ENCODE data around the gene ZNF8. TPM values are rescaled to one million over a fixed set of nuclear protein-coding genes. Genes with fewer than 3 reads are reported as not detected.
A peak's percentile ranks its signal among the peaks of the same experiment; 100 is the strongest.
"Not testable (repeated sequence)": the region's sequence is repeated elsewhere in the genome, so short reads cannot be mapped to it uniquely, and the experiment has no call there.

The ZNF8 gene
- total RNA-seq, 1 donor from 2014 or later, result 17.2 TPM

DNA sequence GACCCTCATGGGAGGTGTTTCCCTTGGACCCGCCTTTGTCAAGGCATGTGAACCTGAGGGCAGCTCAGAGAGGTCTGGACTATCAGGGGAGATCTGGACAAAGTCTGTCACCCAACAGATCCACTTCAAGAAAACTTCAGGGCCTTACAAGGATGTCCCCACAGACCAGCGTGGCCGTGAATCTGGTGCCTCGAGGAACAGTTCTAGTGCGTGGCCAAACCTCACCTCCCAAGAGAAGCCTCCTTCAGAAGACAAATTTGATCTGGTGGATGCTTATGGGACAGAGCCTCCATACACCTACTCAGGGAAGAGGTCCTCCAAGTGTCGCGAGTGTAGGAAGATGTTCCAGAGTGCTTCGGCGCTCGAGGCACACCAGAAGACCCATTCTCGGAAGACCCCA, 59.6 kb downstream of the ZNF8 start:
- DNase-seq, result no peak

- DNase-seq, result no peak
These were observed 60.2 kb downstream of the ZNF8 start for GRCh38 chr19:58338825-58339558.

GRCh38 chr19:58345558-58345957, 66.8 kb downstream of the ZNF8 start:
- no peak for DNase-seq

GRCh38 chr19:58346961-58347929, 68.5 kb downstream of the ZNF8 start:
- DNase-seq, result peak; percentile 80

DNA sequence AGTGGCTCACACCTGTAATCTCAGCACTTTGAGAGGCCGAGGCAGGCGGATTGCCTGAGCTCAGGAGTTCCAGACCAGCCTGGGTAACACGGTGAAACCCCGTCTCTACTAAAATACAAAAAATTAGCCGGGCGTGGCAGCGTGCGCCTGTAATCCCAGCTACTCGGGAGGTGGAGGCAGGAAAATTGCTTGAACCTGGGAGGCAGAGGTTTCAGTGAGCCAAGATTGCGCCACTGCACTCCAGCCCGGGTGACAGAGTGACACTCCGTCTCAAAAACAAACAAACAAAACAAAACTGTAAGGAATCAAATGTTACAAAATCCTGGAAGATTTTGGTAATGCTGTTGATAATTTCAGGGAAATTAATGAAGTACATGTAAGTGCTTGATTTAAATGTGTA, 69.3 kb downstream of the ZNF8 start:
- DNase-seq, result not testable (repeated sequence)

- no peak for DNase-seq
These were observed 70.8 kb downstream of the ZNF8 start for GRCh38 chr19:58349590-58349989.

DNA sequence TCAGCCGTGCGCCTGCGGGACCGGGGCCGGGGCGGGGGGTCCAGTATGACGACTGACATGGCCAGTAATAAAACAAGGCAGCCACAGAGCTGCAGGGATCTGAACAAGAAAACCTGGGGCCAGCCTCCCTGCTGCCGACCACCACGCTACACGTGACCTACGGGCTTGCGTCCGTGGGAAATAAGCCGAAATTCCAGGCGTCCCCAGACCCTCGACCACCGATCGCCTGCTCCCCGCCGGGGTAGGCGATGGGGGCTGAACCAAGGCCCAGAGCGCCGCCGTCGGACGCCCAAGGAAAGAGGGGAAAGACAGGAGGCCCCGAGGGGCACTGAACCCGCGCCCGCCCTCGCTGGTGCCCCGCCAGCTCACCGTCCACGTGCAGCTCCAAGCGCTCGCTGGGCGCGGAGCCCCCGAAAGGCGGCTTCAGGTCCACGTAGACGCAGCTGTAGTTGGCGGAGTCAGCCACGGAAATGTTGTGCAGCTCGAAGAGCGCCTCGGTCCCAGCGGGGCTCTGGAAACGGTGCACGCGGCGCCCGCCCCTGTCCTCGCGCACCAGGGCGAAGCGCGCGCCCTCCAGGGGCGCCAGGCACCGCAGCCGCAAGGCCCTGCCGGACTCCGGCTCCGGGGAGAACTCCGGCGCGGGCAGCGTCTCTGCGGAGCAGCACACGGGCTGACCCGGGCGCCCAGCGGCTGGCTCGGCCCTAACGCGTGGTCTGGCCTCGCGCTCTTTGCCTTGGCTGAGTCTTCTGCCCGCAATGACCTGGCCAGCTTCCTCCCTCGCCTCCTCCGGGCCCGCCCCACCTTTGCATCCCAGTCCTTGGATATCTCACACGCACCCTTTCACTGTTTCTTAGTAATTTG, 71.5 kb downstream of the ZNF8 start:
- DNase-seq, result no peak

GRCh38 chr19:58350871-58351557, 72.3 kb downstream of the ZNF8 start:
- DNase-seq, result no peak

- no peak for DNase-seq
These were observed 72.8 kb downstream of the ZNF8 start for GRCh38 chr19:58351558-58351878.

- no peak for DNase-seq
These were observed 73.4 kb downstream of the ZNF8 start for GRCh38 chr19:58351990-58352755.

Small RNA genes within 50 kb of the gene (small RNA-seq; reads per million reads assigned to genes)
- 0.26 reads per million for gene MIR6806

Other genes starting within 250 kb of the ZNF8 start
- gene ZSCAN1, start 244.9 kb upstream of the ZNF8 start, total RNA-seq, result 0.62 TPM
- gene ZNF135, start 219.7 kb upstream of the ZNF8 start, total RNA-seq, result 13.4 TPM
- 87.0 TPM for gene ZSCAN18, start 180.7 kb upstream of the ZNF8 start, total RNA-seq
- 28.4 TPM for gene ZNF329, start 128.2 kb upstream of the ZNF8 start, total RNA-seq
- gene ZNF274, start 95.9 kb upstream of the ZNF8 start, total RNA-seq, result 25.1 TPM
- gene ZNF544, start 50.0 kb upstream of the ZNF8 start, total RNA-seq, result 63.8 TPM
- 20.6 TPM for gene ERVK3-1, start 26.4 kb downstream of the ZNF8 start, total RNA-seq
- 3.0 TPM for gene ZSCAN22, start 48.0 kb downstream of the ZNF8 start, total RNA-seq
- gene A1BG, start 74.5 kb downstream of the ZNF8 start, total RNA-seq, result 0.94 TPM
- gene ZNF497, start 83.8 kb downstream of the ZNF8 start, total RNA-seq, result 5.9 TPM
- 0.94 TPM for gene ZNF837, start 102.1 kb downstream of the ZNF8 start, total RNA-seq
- 1,568 TPM for gene RPS5, start 108.3 kb downstream of the ZNF8 start, total RNA-seq
- not detected for gene RNF225, start 116.7 kb downstream of the ZNF8 start, total RNA-seq
- gene ZNF584, start 129.7 kb downstream of the ZNF8 start, total RNA-seq, result 14.3 TPM
- 21.7 TPM for gene ZNF132, start 161.2 kb downstream of the ZNF8 start, total RNA-seq
- 18.2 TPM for gene ZNF324B, start 172.7 kb downstream of the ZNF8 start, total RNA-seq
- gene ZNF324, start 188.1 kb downstream of the ZNF8 start, total RNA-seq, result 22.9 TPM
- gene ZNF446, start 197.4 kb downstream of the ZNF8 start, total RNA-seq, result 7.5 TPM
- gene SLC27A5, start 233.0 kb downstream of the ZNF8 start, total RNA-seq, result 4.1 TPM
- 5.0 TPM for gene ZBTB45, start 240.9 kb downstream of the ZNF8 start, total RNA-seq